ENCODE results near the gene CLASRP. TPM values are rescaled to one million over a fixed set of nuclear protein-coding genes. Genes with fewer than 3 reads are reported as not detected.
"Not testable (repeated sequence)": the region's sequence is repeated elsewhere in the genome, so short reads cannot be mapped to it uniquely, and the experiment has no call there.

Gene CLASRP
- total RNA-seq, 3 donors from 2014 or later (not counting 1 experiment from before 2014, with no cell fraction given): 142 to 160 (median 146) TPM

DNA sequence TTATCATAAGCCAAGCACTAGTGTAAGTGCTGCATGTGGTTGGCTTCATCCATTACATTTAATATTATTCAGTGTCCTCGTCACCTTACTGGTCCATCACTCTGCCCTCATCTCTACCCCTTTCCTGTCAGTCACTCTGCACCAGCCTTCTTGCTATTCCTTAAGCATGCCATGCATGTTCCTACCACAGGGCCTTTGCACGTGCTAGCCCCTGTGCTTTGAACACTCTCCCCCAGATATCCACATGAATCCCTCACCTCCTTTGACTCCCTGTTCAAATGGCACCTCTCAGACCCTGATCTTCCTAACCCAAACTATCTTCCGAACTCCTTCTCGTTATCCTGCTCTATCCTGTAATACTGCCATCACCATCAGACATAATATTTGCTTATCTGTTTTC, 40.8 kb upstream of the CLASRP start:
- Mint-ChIP-seq H3K27ac (peak overlapping the region in 1 of 2 donors; percentile 97), H3K4me1 (peaks cover 9 to 11% of the 10 kb centered on the region in 2 donors), H3K36me3 (no peaks in the 10 kb centered on the region), H3K9me3 (no peaks in the 10 kb centered on the region), H3K27me3 (ENCODE audit: low read depth in 2 of 2) (no peaks in the 10 kb centered on the region), H3K4me3 (no peak overlapping the region)
- Histone ChIP-seq H3K9me3 (ENCODE audit: control insufficient read depth, insufficient read depth, low read length) (no peaks in the 10 kb centered on the region), H3K27me3 (ENCODE audit: control insufficient read depth, insufficient read depth, low read length) (no peaks in the 10 kb centered on the region), H3K27ac (ENCODE audit: low read length) (no peak overlapping the region), H3K36me3 (ENCODE audit: control insufficient read depth, insufficient read depth, low read length) (no peaks in the 10 kb centered on the region), H3K4me1 (ENCODE audit: control insufficient read depth, insufficient read depth, low read length) (peaks cover 15% of the 10 kb centered on the region), H3K4me3 (ENCODE audit: low read length) (no peak overlapping the region)
- intact Hi-C loops (cut with micrococcal nuclease): no loop called here
- TF ChIP-seq, protein P1, sequence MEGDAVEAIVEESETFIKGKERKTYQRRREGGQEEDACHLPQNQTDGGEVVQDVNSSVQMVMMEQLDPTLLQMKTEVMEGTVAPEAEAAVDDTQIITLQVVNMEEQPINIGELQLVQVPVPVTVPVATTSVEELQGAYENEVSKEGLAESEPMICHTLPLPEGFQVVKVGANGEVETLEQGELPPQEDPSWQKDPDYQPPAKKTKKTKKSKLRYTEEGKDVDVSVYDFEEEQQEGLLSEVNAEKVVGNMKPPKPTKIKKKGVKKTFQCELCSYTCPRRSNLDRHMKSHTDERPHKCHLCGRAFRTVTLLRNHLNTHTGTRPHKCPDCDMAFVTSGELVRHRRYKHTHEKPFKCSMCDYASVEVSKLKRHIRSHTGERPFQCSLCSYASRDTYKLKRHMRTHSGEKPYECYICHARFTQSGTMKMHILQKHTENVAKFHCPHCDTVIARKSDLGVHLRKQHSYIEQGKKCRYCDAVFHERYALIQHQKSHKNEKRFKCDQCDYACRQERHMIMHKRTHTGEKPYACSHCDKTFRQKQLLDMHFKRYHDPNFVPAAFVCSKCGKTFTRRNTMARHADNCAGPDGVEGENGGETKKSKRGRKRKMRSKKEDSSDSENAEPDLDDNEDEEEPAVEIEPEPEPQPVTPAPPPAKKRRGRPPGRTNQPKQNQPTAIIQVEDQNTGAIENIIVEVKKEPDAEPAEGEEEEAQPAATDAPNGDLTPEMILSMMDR (IDR thresholded peaks at IDR 0.05): no peak
- 92% methylated on average over 4 of the region's 4 CpGs for WGBS (ENCODE audit: insufficient coverage)
- ATAC-seq (no peak), DNase-seq (no peak)

DNA sequence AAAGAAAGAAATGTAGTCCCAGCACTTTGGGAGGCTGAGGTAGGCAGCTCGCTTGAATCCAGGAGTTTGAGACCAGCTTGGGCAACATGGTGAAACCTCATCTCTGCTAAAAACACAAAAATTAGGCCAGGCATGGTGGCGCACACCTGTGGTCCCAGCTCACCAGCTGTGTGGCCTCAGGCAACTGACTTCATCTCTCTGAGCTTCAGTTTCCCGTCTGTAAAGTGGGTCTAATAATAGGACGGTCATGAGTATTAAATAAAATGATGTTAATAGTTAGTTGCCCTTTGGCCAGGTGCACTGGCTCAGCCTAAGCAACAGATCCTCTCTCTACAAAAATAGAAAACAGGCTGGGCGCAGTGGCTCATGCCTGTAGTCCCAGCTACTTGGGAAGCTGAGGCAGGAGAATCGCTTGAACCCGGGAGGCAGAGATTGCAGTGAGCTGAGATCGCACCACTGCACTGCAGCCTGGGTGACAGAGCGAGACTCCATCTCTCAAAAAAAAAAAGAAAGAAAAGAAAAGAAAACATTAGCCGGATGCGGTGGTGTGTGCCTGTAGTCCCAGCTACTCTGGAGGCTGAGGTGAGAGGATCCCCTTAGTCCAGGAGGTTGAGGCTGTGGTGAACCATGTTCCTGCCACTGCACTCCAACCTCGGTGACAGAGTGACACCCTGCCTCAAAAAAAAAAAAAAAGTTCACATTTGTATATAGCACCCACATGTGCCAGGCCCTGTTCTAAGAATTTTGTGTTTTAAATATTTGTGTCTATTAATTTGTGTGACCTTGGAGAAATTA, 39.5 kb upstream of the CLASRP start:
- ATAC-seq; intact Hi-C loops (cut with micrococcal nuclease); H3K27ac ChIP-seq (ENCODE audit: low read length); H3K27me3 ChIP-seq (ENCODE audit: control insufficient read depth, insufficient read depth, low read length); H3K4me3 ChIP-seq (ENCODE audit: low read length); H3K27me3 Mint-ChIP-seq (ENCODE audit: low read depth in 2 of 2); H3K36me3 Mint-ChIP-seq; H3K9me3 Mint-ChIP-seq; H3K36me3 ChIP-seq (ENCODE audit: control insufficient read depth, insufficient read depth, low read length); H3K9me3 ChIP-seq (ENCODE audit: control insufficient read depth, insufficient read depth, low read length); DNase-seq: not testable (repeated sequence)
- Mint-ChIP-seq H3K4me1 (peaks cover 9 to 11% of the 10 kb centered on the region in 2 donors), H3K27ac (peak overlapping the region; percentile 97 to 98), H3K4me3 (peak overlapping the region; percentile 59)
- H3K4me1 ChIP-seq (ENCODE audit: control insufficient read depth, insufficient read depth, low read length): peaks cover 15% of the 10 kb centered on the region
- 84% methylated on average over 10 of the region's 12 CpGs for WGBS (ENCODE audit: insufficient coverage)

DNA sequence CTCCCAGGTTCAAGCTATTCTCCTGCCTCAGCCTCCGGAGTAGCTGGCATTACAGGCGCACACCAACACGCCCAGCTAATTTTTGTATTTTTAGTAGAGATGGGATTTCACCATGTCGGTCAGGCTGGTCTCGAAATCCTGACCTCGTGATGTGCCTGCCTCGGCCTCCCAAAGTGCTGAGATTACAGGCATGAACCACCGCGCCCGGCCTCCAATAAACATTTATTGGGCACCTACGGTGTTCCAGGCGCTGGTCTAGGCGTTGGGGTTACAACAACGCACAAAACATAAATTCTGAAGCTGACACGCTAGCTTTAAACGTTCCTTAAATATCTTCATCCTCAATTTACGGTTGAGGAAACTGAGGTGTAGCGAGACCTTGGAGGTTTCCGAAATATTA, 38.2 kb upstream of the CLASRP start:
- 81% methylated on average over 17 of the region's 19 CpGs for WGBS (ENCODE audit: insufficient coverage)
- peak in 1 of 2 donors; percentile 3 for DNase-seq
- H3K36me3 Mint-ChIP-seq: not testable (repeated sequence)

DNA sequence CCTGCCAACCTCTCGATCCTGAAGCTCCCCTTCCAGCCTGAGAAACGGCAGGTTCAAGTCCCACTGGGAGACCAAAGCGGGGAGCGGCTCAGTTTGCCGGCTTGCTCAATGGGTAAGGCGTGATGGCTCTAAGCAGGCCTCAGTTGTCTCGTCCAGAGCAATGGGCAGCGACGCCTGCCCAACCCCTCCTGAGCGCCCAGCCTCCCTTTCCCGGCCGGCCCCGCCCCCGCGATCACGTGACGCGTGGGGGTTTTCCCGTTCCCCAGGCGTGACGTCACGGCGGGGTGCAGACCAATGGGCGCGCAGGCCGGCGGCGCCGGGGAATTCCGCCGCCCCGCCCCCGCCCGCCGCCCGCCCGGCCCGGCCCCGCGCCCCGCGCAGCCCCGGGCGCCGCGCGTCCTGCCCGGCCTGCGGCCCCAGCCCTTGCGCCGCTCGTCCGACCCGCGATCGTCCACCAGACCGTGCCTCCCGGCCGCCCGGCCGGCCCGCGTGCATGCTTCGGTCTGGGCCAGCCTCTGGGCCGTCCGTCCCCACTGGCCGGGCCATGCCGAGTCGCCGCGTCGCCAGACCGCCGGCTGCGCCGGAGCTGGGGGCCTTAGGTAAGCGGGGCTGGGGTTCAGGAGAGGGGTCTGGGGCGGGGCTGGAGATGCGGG, 37.6 kb upstream of the CLASRP start, which contains the start of gene RELB:
RELB (plus strand) TSS at position 378 of the 653 bp plus-strand sequence; CDS start at position 494, 116 bp downstream.
- TF ChIP-seq, protein P1 (IDR thresholded peaks at IDR 0.05): no peak
- H3K4me3 Mint-ChIP-seq: peak within 1 kb of the TSS; percentile 98
- DNase-seq (peak; percentile 98 to 99), ATAC-seq (peak; percentile 56 to 83 (median 69))
- peaks cover 9 to 11% of the 10 kb centered on the region in 2 donors for H3K4me1 Mint-ChIP-seq
- H3K4me3 ChIP-seq (ENCODE audit: low read length): peak within 1 kb of the TSS; percentile 92
- H3K27ac ChIP-seq (ENCODE audit: low read length): peak within 1 kb of the TSS; percentile 100
- H3K27me3 ChIP-seq (ENCODE audit: control insufficient read depth, insufficient read depth, low read length): no peaks in the 10 kb centered on the region
- no peaks in the 10 kb centered on the region for H3K36me3 ChIP-seq (ENCODE audit: control insufficient read depth, insufficient read depth, low read length)
- WGBS (ENCODE audit: insufficient coverage): 2% methylated on average over 79 of the region's 79 CpGs
- no peaks in the 10 kb centered on the region for H3K27me3 Mint-ChIP-seq (ENCODE audit: low read depth in 2 of 2)
- H3K4me1 ChIP-seq (ENCODE audit: control insufficient read depth, insufficient read depth, low read length): peaks cover 15% of the 10 kb centered on the region
- peak within 1 kb of the TSS; percentile 97 to 98 for H3K27ac Mint-ChIP-seq
- H3K9me3 ChIP-seq (ENCODE audit: control insufficient read depth, insufficient read depth, low read length): no peaks in the 10 kb centered on the region
- H3K36me3 Mint-ChIP-seq: no peaks in the 10 kb centered on the region
- no peaks in the 10 kb centered on the region for H3K9me3 Mint-ChIP-seq
- intact Hi-C loops (cut with micrococcal nuclease): loop anchor here (1.0 to 5.0 kb wide), 2 partner anchors 15 to 36 kb away; partner anchors contain the start of gene CLASRP

More for the DNA sequence above, 38.2 kb upstream of the CLASRP start:
- Mint-ChIP-seq H3K27ac (peak overlapping the region; percentile 97 to 98), H3K4me1 (peaks cover 9 to 11% of the 10 kb centered on the region in 2 donors), H3K4me3 (peak overlapping the region; percentile 59)
- H3K4me3 ChIP-seq (ENCODE audit: low read length): peak overlapping the region; percentile 31
- H3K9me3 ChIP-seq (ENCODE audit: control insufficient read depth, insufficient read depth, low read length); ATAC-seq; H3K27me3 Mint-ChIP-seq (ENCODE audit: low read depth in 2 of 2); H3K36me3 ChIP-seq (ENCODE audit: control insufficient read depth, insufficient read depth, low read length); H3K27me3 ChIP-seq (ENCODE audit: control insufficient read depth, insufficient read depth, low read length); H3K9me3 Mint-ChIP-seq: not testable (repeated sequence)
- intact Hi-C loops (cut with micrococcal nuclease): loop anchor here (1.0 to 5.0 kb wide), 2 partner anchors 16 to 37 kb away; partner anchors contain the start of gene CLASRP
- peak overlapping the region; percentile 93 for H3K27ac ChIP-seq (ENCODE audit: low read length)
- H3K4me1 ChIP-seq (ENCODE audit: control insufficient read depth, insufficient read depth, low read length): peaks cover 15% of the 10 kb centered on the region
